SU-DHL-6 (cell line): ENCODE measurements around the gene CNTN1.

Experiments used
- EZH2phosphoT487 ChIP-seq: fragments of 200-600 bp; sonication (generic), shearing (Covaris generic); conservative IDR thresholded peaks from 2 replicates; pipeline ENCODE4 v1.6.1; 2018; ENCODE audit warnings: mild to moderate bottlenecking, antibody characterized with exemption, low read length, moderate library complexity, mixed read lengths
- TF ChIP-seq, protein P1 (sequence below): fragments of 200-600 bp; sonication (generic); IDR thresholded peaks from one replicate; pipeline ENCODE4 v1.5.1; 2017; ENCODE audit warnings: antibody characterized with exemption, mild to moderate bottlenecking, low read length, moderate library complexity; ENCODE audit not compliant: insufficient read depth, poor library complexity, severe bottlenecking

GRCh38 chr12:40889329-40889728 lies 197.1 kb downstream of the CNTN1 start:
- TF ChIP-seq, protein P1, sequence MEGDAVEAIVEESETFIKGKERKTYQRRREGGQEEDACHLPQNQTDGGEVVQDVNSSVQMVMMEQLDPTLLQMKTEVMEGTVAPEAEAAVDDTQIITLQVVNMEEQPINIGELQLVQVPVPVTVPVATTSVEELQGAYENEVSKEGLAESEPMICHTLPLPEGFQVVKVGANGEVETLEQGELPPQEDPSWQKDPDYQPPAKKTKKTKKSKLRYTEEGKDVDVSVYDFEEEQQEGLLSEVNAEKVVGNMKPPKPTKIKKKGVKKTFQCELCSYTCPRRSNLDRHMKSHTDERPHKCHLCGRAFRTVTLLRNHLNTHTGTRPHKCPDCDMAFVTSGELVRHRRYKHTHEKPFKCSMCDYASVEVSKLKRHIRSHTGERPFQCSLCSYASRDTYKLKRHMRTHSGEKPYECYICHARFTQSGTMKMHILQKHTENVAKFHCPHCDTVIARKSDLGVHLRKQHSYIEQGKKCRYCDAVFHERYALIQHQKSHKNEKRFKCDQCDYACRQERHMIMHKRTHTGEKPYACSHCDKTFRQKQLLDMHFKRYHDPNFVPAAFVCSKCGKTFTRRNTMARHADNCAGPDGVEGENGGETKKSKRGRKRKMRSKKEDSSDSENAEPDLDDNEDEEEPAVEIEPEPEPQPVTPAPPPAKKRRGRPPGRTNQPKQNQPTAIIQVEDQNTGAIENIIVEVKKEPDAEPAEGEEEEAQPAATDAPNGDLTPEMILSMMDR = no peak
- no peak for TF ChIP-seq EZH2phosphoT487
